DOHH2 (cell line): ENCODE results near the gene NKX2-3.

ENCODE experiments used
- H3F3A ChIP-seq: fragments of 200-600 bp; sonication (generic), shearing (Covaris generic); 2 replicates; pipeline ENCODE4 v1.6.0; 2016; ENCODE audit warnings: antibody characterized with exemption, mild to moderate bottlenecking; ENCODE audit not compliant: control insufficient read depth, insufficient read depth
- H3K27ac ChIP-seq: fragments of 200-600 bp; sonication (generic); 2 replicates; pipeline ENCODE4 v1.5.1; 2014; ENCODE audit warnings: low read depth, mild to moderate bottlenecking, low read length, moderate library complexity
- H3K27me3 ChIP-seq: fragments of 200-600 bp; sonication (generic); 2 replicates; pipeline ENCODE4 v1.6.1; 2014; ENCODE audit warnings: mild to moderate bottlenecking, low read length, mixed read lengths; ENCODE audit not compliant: control insufficient read depth
- H3K36me3 ChIP-seq: fragments of 200-600 bp; sonication (generic); 2 replicates; pipeline ENCODE4 v1.6.1; 2014; ENCODE audit warnings: mild to moderate bottlenecking, low read length, moderate library complexity, mixed read lengths; ENCODE audit not compliant: control insufficient read depth
- H3K4me1 ChIP-seq: fragments of 200-600 bp; sonication (generic); 2 replicates; pipeline ENCODE4 v1.6.1; 2014; ENCODE audit warnings: mild to moderate bottlenecking, low read length, mixed read lengths; ENCODE audit not compliant: control insufficient read depth
- H3K4me2 ChIP-seq: fragments of 200-600 bp; sonication (generic); 2 replicates; pipeline ENCODE4 v1.6.0; 2014; ENCODE audit warnings: mild to moderate bottlenecking, low read length, moderate library complexity
- H3K4me3 ChIP-seq: fragments of 200-600 bp; sonication (generic); 2 replicates; pipeline ENCODE4 v1.5.1; 2014; ENCODE audit warnings: mild to moderate bottlenecking, low read length, mixed read lengths
- H3K79me2 ChIP-seq: fragments of 200-600 bp; sonication (generic); 2 replicates; pipeline ENCODE4 v1.6.1; 2014; ENCODE audit warnings: mild to moderate bottlenecking, low read length, mixed read lengths; ENCODE audit not compliant: control insufficient read depth
- H3K9me2 ChIP-seq: fragments of 200-600 bp; sonication (generic); replicated peaks from 2 replicates; pipeline ENCODE4 v1.6.1; 2014; ENCODE audit warnings: mild to moderate bottlenecking, low read length, mixed read lengths; ENCODE audit not compliant: control insufficient read depth
- H3K9me3 ChIP-seq: fragments of 200-600 bp; sonication (generic); 2 replicates; pipeline ENCODE4 v1.6.1; 2014; ENCODE audit warnings: antibody characterized with exemption, low read length, mixed read lengths; ENCODE audit not compliant: control insufficient read depth, insufficient read depth
- H4K20me1 ChIP-seq: fragments of 200-600 bp; sonication (generic); 2 replicates; pipeline ENCODE4 v1.6.0; 2014; ENCODE audit warnings: low read depth, mild to moderate bottlenecking, antibody characterized with exemption, low read length, moderate library complexity; ENCODE audit not compliant: control insufficient read depth, insufficient read depth
- CTCF ChIP-seq: fragments of 200-600 bp; sonication (generic); IDR thresholded peaks from one replicate; pipeline ENCODE4 v1.5.1; 2014; ENCODE audit warnings: antibody characterized with exemption, mild to moderate bottlenecking, low read depth, low read length; ENCODE audit not compliant: poor library complexity, severe bottlenecking
- EZH2phosphoT487 ChIP-seq: fragments of 200-600 bp; sonication (generic); IDR thresholded peaks from 2 replicates; pipeline ENCODE4 v1.6.1; 2017; ENCODE audit warnings: borderline replicate concordance, mild to moderate bottlenecking, antibody characterized with exemption, low read length, moderate library complexity, mixed read lengths

NKX2-3 gene

GRCh38 chr10:99527526-99528493, 4.9 kb upstream of the NKX2-3 start:
- Histone ChIP-seq H3K27ac (no peak overlapping the region), H4K20me1 (no peaks in the 10 kb centered on the region), H3K4me3 (no peak overlapping the region), H3F3A (no peaks in the 10 kb centered on the region), H3K4me2 (no peak overlapping the region), H3K9me3 (no peaks in the 10 kb centered on the region), H3K27me3 (peaks cover 31% of the 10 kb centered on the region), H3K9me2 (no peaks in the 10 kb centered on the region), H3K79me2 (no peaks in the 10 kb centered on the region), H3K4me1 (no peaks in the 10 kb centered on the region), H3K36me3 (no peaks in the 10 kb centered on the region)
- TF ChIP-seq CTCF (no peak), EZH2phosphoT487 (no peak)

GRCh38 chr10:99528494-99529441, 4.0 kb upstream of the NKX2-3 start:
- H3K9me3 ChIP-seq: no peaks in the 10 kb centered on the region
- H3K9me2 ChIP-seq: no peaks in the 10 kb centered on the region
- H3K27ac ChIP-seq: no peak overlapping the region
- no peaks in the 10 kb centered on the region for H4K20me1 ChIP-seq
- peaks cover 38% of the 10 kb centered on the region for H3K27me3 ChIP-seq
- no peaks in the 10 kb centered on the region for H3K79me2 ChIP-seq
- H3F3A ChIP-seq: no peaks in the 10 kb centered on the region
- H3K4me3 ChIP-seq: no peak overlapping the region
- TF ChIP-seq CTCF (no peak), EZH2phosphoT487 (no peak)
- no peaks in the 10 kb centered on the region for H3K4me1 ChIP-seq
- H3K4me2 ChIP-seq: no peak overlapping the region
- no peaks in the 10 kb centered on the region for H3K36me3 ChIP-seq

GRCh38 chr10:99529591-99530107, 3.1 kb upstream of the NKX2-3 start:
- H3K79me2 ChIP-seq: no peaks in the 10 kb centered on the region
- no peak overlapping the region for H3K27ac ChIP-seq
- TF ChIP-seq CTCF: no peak
- no peak for TF ChIP-seq EZH2phosphoT487
- H3K9me3 ChIP-seq: no peaks in the 10 kb centered on the region
- H3F3A ChIP-seq: no peaks in the 10 kb centered on the region
- H3K4me2 ChIP-seq: no peak overlapping the region
- no peaks in the 10 kb centered on the region for H3K9me2 ChIP-seq
- no peaks in the 10 kb centered on the region for H3K36me3 ChIP-seq
- no peak overlapping the region for H3K4me3 ChIP-seq
- no peaks in the 10 kb centered on the region for H3K4me1 ChIP-seq
- peaks cover 47% of the 10 kb centered on the region for H3K27me3 ChIP-seq
- no peaks in the 10 kb centered on the region for H4K20me1 ChIP-seq
